Brain microvascular endothelial cell (primary cell): Measurements from ENCODE around the gene PHF21A.

Source experiments
- DNase-seq: peaks from one replicate; pipeline ENCODE4 v3.0.0-alpha.2; 2020
- H3K27ac ChIP-seq: fragments of 250-450 bp; sonication (Bioruptor Pico); 2 replicates; pipeline ENCODE4 v1.5.1; 2020; ENCODE audit warnings: mild to moderate bottlenecking, moderate library complexity
- H3K27me3 ChIP-seq: fragments of 250-450 bp; sonication (Bioruptor Pico); replicated peaks from 2 replicates; pipeline ENCODE4 v1.5.1; 2020; ENCODE audit warnings: mild to moderate bottlenecking
- H3K36me3 ChIP-seq: fragments of 250-450 bp; sonication (Bioruptor Pico); replicated peaks from 2 replicates; pipeline ENCODE4 v1.5.1; 2020; ENCODE audit warnings: mild to moderate bottlenecking
- H3K4me3 ChIP-seq: 2 replicates; pipeline ENCODE4 v1.5.1; 2011; ENCODE audit warnings: low read depth, mild to moderate bottlenecking, control low read depth, low read length, moderate library complexity
- CTCF ChIP-seq: IDR thresholded peaks from 2 replicates; pipeline ENCODE4 v1.5.1; 2011; ENCODE audit warnings: low read depth, mild to moderate bottlenecking, moderate library complexity, low read length, control low read depth, inconsistent platforms; ENCODE audit errors: missing control alignments
- in situ Hi-C: cut with HindIII; loops from 2 replicates; pipeline ENCODE4 v1.10.0; 2017; ENCODE audit warnings: low sequenced_read_pairs, low pct_ligation_motif_present

PHF21A gene

GRCh38 chr11:45897556-45897955 is 223.7 kb downstream of the PHF21A start:
- Histone ChIP-seq H3K4me3 (no peak overlapping the region), H3K27me3 (no peaks in the 10 kb centered on the region), H3K27ac (no peak overlapping the region), H3K36me3 (no peaks in the 10 kb centered on the region)
- in situ Hi-C loops: no loop called here
- no peak for TF ChIP-seq CTCF
- DNase-seq: no peak

- Histone ChIP-seq H3K4me3 (no peak overlapping the region), H3K36me3 (no peaks in the 10 kb centered on the region), H3K27me3 (no peaks in the 10 kb centered on the region), H3K27ac (no peak overlapping the region)
- no peak for DNase-seq
- no peak for TF ChIP-seq CTCF
- in situ Hi-C loops: no loop called here
These were observed 224.8 kb downstream of the PHF21A start for GRCh38 chr11:45896422-45896984.

GRCh38 chr11:45895553-45896259 is 225.5 kb downstream of the PHF21A start:
- DNase-seq: no peak
- H3K4me3 ChIP-seq: no peak overlapping the region
- H3K27me3 ChIP-seq: no peaks in the 10 kb centered on the region
- H3K36me3 ChIP-seq: no peaks in the 10 kb centered on the region
- H3K27ac ChIP-seq: no peak overlapping the region
- no peak for TF ChIP-seq CTCF
- in situ Hi-C loops: no loop called here

- in situ Hi-C loops: no loop called here
- TF ChIP-seq CTCF: no peak
- no peak overlapping the region for H3K4me3 ChIP-seq
- no peak overlapping the region for H3K27ac ChIP-seq
- no peak for DNase-seq
- H3K27me3 ChIP-seq: no peaks in the 10 kb centered on the region
- no peaks in the 10 kb centered on the region for H3K36me3 ChIP-seq
These were observed 226.6 kb downstream of the PHF21A start for GRCh38 chr11:45894555-45895247.

GRCh38 chr11:45892856-45893255 is 228.4 kb downstream of the PHF21A start:
- TF ChIP-seq CTCF: no peak
- in situ Hi-C loops: no loop called here
- DNase-seq: no peak
- no peak overlapping the region for H3K4me3 ChIP-seq
- no peak overlapping the region for H3K27ac ChIP-seq
- no peaks in the 10 kb centered on the region for H3K36me3 ChIP-seq
- no peaks in the 10 kb centered on the region for H3K27me3 ChIP-seq
